ENCODE data around the gene TIPARP.

Gene TIPARP

DNA sequence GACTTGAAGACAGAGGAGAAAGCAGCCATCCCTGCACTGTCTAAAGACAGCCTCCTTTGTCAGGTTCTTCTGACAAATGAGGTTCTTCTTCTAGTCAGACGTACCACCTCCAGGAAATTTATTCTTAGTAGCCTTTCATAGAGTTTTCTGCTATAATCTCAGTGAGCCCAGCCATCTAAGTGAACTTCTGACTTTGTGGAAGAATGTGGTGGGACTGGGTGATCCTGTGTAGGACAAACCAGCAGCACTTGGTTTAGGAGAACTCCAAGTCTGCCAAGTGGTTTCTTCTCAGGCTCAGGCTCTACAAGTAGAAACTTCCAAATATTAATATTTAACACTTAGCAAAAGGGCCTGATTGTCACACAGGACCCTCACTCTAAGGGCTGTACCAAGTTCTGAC, 52.1 kb downstream of the TIPARP start:
- FAIRE-seq: no peak
- DNase-seq (ENCODE audit: insufficient read length, low spot score): no peak
- TF ChIP-seq, protein P1, sequence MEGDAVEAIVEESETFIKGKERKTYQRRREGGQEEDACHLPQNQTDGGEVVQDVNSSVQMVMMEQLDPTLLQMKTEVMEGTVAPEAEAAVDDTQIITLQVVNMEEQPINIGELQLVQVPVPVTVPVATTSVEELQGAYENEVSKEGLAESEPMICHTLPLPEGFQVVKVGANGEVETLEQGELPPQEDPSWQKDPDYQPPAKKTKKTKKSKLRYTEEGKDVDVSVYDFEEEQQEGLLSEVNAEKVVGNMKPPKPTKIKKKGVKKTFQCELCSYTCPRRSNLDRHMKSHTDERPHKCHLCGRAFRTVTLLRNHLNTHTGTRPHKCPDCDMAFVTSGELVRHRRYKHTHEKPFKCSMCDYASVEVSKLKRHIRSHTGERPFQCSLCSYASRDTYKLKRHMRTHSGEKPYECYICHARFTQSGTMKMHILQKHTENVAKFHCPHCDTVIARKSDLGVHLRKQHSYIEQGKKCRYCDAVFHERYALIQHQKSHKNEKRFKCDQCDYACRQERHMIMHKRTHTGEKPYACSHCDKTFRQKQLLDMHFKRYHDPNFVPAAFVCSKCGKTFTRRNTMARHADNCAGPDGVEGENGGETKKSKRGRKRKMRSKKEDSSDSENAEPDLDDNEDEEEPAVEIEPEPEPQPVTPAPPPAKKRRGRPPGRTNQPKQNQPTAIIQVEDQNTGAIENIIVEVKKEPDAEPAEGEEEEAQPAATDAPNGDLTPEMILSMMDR (IDR thresholded peaks at IDR 0.05; ENCODE audit: insufficient read depth, missing control alignments): no peak

DNA sequence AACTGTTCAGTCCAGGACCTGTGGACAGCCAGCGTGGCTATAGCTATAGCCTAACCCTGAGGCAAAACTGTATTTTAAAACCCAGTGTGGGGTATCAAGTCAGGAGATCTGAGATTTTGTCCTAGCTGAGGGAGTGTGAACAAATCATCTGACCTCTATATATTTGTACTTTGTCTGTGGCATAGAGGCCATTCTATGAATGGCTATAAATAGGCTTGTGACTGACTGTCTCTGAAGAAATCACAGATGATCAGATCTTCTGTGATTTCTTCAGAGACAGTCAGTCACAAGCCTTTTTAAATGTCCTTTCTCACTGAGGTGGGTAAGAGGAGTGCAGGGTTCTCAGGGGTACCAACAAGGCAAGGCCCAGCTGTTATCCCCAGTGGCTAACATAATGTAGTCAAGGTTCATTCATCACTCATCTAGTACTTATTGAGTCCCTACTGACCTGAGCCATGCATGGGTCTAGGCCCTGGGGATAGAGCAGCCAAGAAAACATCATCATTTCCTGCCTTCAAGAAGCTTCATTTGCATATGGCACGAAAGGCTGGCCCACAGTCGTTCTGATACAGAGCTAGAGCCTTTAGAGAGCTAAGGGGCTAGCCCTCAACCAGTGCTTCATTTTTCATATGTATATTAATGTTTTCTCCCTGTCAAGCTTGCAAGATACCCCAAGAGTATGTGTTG, 53.3 kb downstream of the TIPARP start:
- TF ChIP-seq, protein P1 (IDR thresholded peaks at IDR 0.05; ENCODE audit: insufficient read depth, missing control alignments): no peak
- no peak for FAIRE-seq
- no peak for DNase-seq (ENCODE audit: insufficient read length, low spot score)

DNA sequence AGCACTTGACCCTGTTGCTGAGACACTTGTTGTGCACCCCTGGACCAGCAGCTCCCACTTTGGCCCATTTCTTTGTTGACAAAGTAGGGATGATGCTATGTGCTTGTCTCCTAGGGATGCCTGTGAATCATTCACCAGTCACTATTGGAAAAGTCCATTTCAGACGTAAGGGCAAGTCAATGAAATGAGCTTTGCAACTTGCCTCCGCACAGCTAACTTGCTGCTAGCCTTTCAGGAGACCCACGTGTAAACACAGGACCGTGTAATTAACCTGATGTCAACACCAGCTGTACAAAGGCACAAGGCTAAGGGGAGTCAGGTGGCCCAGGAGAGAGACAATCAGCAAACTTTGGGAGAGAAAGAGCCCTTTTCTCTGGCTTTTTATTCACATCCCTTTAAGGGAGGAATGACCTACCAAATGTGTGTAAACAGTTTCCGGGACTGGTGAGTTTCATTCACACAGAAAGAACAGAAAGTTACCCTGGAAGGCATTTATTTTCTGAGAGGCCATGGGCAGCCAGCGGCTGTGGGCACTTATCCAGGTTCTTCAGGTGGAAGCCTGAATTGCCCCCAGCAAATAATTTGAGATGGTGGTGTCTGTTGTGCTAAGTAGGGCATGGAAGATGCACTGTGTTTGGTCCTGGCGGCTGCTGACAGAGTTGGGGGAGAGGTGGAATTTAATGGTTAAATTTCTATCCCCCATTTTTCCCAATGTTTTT, 54.0 kb downstream of the TIPARP start:
- DNase-seq (ENCODE audit: insufficient read length, low spot score): no peak
- no peak for FAIRE-seq
- TF ChIP-seq, protein P1 (IDR thresholded peaks at IDR 0.05; ENCODE audit: insufficient read depth, missing control alignments): no peak

DNA sequence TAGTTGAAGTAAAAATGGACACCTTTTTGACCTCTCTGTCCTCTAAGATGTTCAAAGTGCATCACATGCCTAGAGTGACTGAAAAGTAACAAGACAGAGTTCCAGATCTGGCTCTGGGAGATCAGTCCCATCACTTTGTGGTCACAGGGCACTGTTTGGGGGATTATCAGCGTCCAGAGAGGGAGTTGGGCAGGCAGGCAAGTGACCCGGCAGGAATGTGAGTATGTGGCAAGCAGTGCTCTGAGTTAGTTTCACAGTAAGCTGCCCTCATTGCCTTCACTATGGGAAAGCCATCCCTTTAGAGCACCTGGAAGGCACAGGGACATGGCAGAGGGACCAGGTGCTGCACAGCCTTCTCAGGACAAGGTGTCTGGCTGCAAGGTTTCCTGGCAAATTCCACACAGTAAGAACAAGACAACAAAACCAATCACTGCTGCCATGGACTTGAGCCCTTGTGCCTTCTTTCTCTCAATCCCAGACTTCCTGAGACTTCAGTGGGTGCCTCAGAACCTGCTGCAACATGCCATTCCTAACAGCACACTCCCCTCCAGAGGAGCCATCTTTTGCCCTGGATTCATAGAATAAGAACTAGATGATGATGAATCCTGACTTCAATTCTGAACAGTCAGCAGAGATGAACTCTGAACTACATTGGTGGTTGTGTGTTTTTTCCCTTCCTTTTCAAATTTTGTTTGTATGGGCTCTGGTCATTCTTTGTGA, 55.2 kb downstream of the TIPARP start:
- FAIRE-seq (no peak), DNase-seq (ENCODE audit: insufficient read length, low spot score) (no peak)
- TF ChIP-seq, protein P1 (IDR thresholded peaks at IDR 0.05; ENCODE audit: insufficient read depth, missing control alignments): no peak

DNA sequence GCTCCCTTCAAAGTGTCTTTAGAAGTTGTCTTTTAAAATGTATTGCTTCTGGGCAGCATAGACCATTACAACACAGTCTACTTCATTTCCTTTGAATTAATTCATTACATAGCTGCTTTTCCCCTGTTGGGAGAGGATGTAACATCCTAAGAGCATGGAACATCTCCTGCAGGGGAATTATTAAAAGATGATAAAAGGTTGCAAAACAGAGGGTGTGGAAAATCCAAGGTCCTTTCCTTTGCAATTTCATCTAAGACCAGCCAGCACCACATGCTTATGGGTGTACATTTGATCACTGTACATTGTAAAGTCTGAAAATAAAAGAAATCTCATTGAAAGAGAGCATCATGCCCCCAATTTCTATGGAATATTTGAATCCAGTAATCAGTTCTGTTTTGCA, 57.4 kb downstream of the TIPARP start:
- FAIRE-seq (no peak), DNase-seq (ENCODE audit: insufficient read length, low spot score) (no peak)
- TF ChIP-seq, protein P1 (IDR thresholded peaks at IDR 0.05; ENCODE audit: insufficient read depth, missing control alignments): no peak

DNA sequence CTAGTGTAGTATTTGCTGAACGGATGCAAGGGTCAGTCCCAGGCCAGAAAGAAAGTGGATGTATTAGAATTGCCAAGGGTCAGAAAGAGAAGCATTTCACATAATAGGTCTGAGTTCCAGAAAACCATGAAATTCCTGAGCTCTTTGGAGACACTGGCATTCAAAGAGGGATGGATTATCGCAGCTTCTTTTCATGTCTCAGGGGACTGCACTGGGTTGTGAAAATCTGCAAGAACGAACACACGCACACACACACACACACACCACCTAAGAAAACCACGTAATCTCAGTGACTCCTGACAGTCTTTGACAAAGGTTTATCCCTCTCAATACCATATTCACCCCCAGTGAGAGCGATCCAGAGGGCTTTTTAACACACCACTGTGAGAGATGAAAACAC, 57.9 kb downstream of the TIPARP start:
- FAIRE-seq (no peak), DNase-seq (ENCODE audit: insufficient read length, low spot score) (no peak)
- TF ChIP-seq, protein P1 (IDR thresholded peaks at IDR 0.05; ENCODE audit: insufficient read depth, missing control alignments): no peak

All from D721Med (cell line).